Activated CD8-positive, alpha-beta T cell treated with anti-CD3 and anti-CD28 coated beads, Interleukin-2, amount 10 ng/mL, durations not matched to agents 7 days and 5 days (primary cell): ENCODE measurements around the gene STX16. TPM values are rescaled to one million over a fixed set of nuclear protein-coding genes. Genes with fewer than 3 reads are reported as not detected.

Source experiments
- ATAC-seq: fragments of 150-1000 bp; cut with Tn5 transposase; one replicate; pipeline ENCODE4 v1.10.0; 2021; ENCODE audit warnings: moderate library complexity
- CTCF ChIA-PET: fragments of 350-600 bp; sonication (Branson Sonifier 250); formaldehyde crosslinking; loops from one replicate; lab custom pipeline; 2021; ENCODE audit warnings: antibody characterized with exemption; lab: Charles Lee
- POLR2A ChIA-PET: fragments of 350-600 bp; sonication (Branson Sonifier 250); formaldehyde crosslinking; loops from one replicate; lab custom pipeline; 2021; ENCODE audit warnings: antibody characterized with exemption; lab: Charles Lee
- DNase-seq: peaks from one replicate; pipeline ENCODE4 v3.0.0-alpha.2; 2020
- H3K27ac Mint-ChIP-seq: one replicate; pipeline ENCODE4 v1.8.0; 2021; ENCODE audit warnings: mild to moderate bottlenecking, mixed read lengths
- H3K27me3 Mint-ChIP-seq: one replicate; pipeline ENCODE4 v1.8.0; 2021; ENCODE audit warnings: low read depth, mixed read lengths
- H3K36me3 Mint-ChIP-seq: one replicate; pipeline ENCODE4 v1.8.0; 2021; ENCODE audit warnings: low read depth, mixed read lengths
- H3K4me1 Mint-ChIP-seq: one replicate; pipeline ENCODE4 v1.8.0; 2021; ENCODE audit warnings: low read depth, mixed read lengths
- H3K4me3 Mint-ChIP-seq: one replicate; pipeline ENCODE4 v1.8.0; 2021; ENCODE audit warnings: mild to moderate bottlenecking, mixed read lengths
- H3K9me3 Mint-ChIP-seq: one replicate; pipeline ENCODE4 v1.8.0; 2022; ENCODE audit warnings: mixed read lengths; ENCODE audit not compliant: insufficient read depth
- total RNA-seq, 2 experiments: library from RNA; stranded (reverse); gene quantifications; one replicate each; pipeline ENCODE4 v1.2.3, GENCODE V29; 2021

Gene STX16
- total RNA-seq, 2 experiments from 2014 or later: 128 to 136 TPM

GRCh38 chr20:58611236-58612030, 39.6 kb upstream of the STX16 start:
- no peak overlapping the region for H3K27ac Mint-ChIP-seq
- no peaks in the 10 kb centered on the region for H3K36me3 Mint-ChIP-seq
- CTCF ChIA-PET: no interaction called here
- H3K4me3 Mint-ChIP-seq: no peak overlapping the region
- no peaks in the 10 kb centered on the region for H3K27me3 Mint-ChIP-seq
- no peak for DNase-seq
- no peaks in the 10 kb centered on the region for H3K9me3 Mint-ChIP-seq
- POLR2A ChIA-PET: no interaction called here
- no peak for ATAC-seq
- no peaks in the 10 kb centered on the region for H3K4me1 Mint-ChIP-seq

DNA sequence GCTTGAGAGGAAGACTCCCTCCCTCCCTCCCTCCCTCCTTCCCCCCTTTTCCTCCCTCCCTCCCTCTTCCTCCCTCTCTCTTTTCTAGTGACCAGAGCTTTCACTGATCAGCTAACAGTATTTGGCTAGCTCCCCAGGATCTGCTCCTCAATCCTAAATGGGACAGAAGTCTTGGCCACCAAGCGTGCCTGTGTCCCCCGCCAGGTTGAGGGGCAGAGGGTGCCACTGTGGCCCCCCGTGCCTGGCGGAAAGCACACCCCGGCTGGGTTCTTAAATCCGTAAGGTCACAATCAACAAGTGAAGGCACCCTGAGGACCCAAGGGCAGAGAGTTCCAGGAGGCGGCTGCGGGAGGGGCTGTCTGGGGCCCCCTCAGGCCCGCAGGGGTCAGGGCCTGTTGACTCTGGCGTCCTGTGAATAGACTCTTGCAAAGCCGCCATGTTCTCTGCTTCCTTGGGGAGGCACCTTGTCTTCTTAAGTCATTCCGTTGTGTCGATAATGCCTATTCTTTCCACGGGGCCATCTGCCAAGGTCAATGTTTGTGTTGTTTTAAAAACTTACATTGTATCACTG, 38.9 kb upstream of the STX16 start:
- DNase-seq: no peak
- no peaks in the 10 kb centered on the region for H3K4me1 Mint-ChIP-seq
- CTCF ChIA-PET: no interaction called here

DNA sequence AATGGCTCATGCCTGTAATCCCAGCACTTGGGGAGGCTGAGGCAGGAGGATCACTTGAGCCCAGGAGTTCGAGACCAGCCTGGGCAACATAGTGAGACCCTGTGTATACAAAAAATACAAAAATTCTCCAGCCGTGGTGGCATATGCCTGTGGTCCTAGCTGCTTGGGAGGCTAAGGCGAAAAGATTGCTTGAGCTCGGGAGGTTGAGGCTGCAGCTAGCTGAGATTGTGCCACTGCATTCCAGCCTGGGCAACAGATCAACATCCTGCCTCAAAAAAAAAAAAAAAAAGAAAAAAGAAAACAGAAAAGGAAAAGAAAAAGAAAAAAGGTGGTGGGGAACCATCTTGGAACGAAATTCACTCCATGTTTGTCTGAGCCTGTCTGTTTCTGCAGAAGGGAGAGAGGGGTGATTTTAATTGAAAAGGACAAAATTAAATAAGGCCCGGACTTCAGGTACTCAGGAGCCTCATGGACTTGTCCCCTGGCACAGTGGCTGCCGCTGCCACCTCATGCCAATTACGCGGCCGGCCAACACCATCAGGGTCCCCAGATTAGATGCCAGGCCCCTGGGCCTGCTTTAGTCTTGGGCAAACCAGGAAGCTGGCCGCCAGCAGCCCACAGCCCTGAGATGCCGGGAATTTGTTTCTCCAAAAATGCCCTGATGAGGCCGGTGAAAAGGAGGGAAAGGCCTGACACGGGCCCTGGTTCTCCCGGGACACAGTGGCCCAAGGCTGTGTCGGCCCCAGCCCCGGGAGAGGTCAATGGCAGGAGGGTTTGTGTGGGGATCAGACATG, 37.8 kb upstream of the STX16 start:
- POLR2A ChIA-PET: no interaction called here
- DNase-seq: no peak
- Mint-ChIP-seq H3K9me3 (no peaks in the 10 kb centered on the region), H3K4me1 (no peaks in the 10 kb centered on the region), H3K36me3 (no peaks in the 10 kb centered on the region), H3K4me3 (no peak overlapping the region), H3K27me3 (no peaks in the 10 kb centered on the region), H3K27ac (no peak overlapping the region)
- CTCF ChIA-PET: no interaction called here
- no peak for ATAC-seq

More for the DNA sequence above, 38.9 kb upstream of the STX16 start:
- Mint-ChIP-seq H3K4me3 (no peak overlapping the region), H3K9me3 (no peaks in the 10 kb centered on the region), H3K27me3 (no peaks in the 10 kb centered on the region), H3K36me3 (no peaks in the 10 kb centered on the region), H3K27ac (no peak overlapping the region)
- ATAC-seq: no peak
- POLR2A ChIA-PET: no interaction called here

DNA sequence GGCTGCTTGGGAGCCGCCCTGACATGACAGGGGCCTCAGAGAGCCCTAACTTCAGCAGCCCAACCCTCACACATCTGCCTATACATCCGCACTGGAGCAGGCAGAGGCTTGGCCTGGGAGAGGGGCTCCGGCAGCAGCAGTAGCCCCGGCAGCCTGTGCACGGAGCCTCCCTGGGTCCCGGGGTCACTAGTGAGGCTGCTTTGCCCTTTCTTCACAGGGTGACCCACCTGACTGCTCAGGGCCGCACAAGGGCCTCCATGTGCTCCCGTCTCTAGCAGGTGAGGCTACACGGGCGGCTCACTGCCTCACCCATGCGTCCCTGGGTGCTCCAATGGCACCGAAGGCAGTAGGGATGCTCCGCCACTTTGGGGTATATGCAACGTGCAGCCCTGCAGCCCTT, 36.7 kb upstream of the STX16 start:
- DNase-seq (no peak), ATAC-seq (no peak)
- H3K27ac Mint-ChIP-seq: no peak overlapping the region
- ChIA-PET CTCF (no interaction called here), POLR2A (no interaction called here)
- peaks cover 4% of the 10 kb centered on the region for H3K27me3 Mint-ChIP-seq
- H3K9me3 Mint-ChIP-seq: no peaks in the 10 kb centered on the region
- no peak overlapping the region for H3K4me3 Mint-ChIP-seq
- no peaks in the 10 kb centered on the region for H3K36me3 Mint-ChIP-seq
- H3K4me1 Mint-ChIP-seq: no peaks in the 10 kb centered on the region

DNA sequence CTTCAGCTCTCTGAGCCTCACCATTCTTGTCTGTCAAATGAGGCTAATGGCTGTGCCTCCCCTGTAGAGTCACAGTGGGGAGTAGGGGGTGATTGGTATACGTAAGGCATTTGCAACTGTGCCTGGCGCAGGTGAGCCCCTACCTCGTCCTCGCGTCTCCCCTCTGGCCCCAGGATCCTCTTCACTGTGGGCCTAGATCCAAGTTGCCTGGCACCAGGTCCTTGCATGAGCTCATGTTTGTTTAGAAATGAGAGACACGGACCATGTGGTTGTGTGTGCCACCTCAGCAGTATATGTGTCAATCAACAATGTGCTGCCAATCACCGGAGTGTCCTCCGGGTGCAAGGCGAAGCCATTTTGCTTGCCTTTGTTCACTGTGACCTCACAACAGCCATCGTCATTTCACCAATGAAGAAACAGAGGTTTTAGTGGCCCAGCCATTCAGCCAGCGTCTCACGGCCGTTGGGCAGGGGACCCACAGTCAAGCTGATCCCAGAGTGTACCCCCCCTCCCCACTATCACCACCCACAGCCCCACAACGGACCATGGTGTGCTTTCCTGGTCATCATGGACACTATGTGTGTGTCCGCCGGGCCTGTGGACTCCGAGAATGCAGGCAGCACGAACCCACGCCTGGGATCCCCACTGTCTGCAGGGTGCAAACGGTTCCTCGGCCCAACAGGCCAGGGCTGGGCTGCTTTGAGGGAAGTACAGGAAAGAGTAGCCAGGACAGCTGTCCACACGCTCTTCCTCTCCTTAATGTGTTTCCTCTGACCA, 35.9 kb upstream of the STX16 start:
- no peak for ATAC-seq
- Mint-ChIP-seq H3K9me3 (no peaks in the 10 kb centered on the region), H3K27ac (no peak overlapping the region), H3K27me3 (peaks cover 6% of the 10 kb centered on the region), H3K4me1 (no peaks in the 10 kb centered on the region), H3K4me3 (no peak overlapping the region), H3K36me3 (no peaks in the 10 kb centered on the region)
- no peak for DNase-seq
- ChIA-PET POLR2A (no interaction called here), CTCF (no interaction called here)

GRCh38 chr20:58616411-58616810, 34.7 kb upstream of the STX16 start:
- CTCF ChIA-PET: no interaction called here
- H3K4me1 Mint-ChIP-seq: no peaks in the 10 kb centered on the region
- H3K27ac Mint-ChIP-seq: no peak overlapping the region
- DNase-seq (no peak), ATAC-seq (no peak)
- H3K27me3 Mint-ChIP-seq: peaks cover 8% of the 10 kb centered on the region
- no peaks in the 10 kb centered on the region for H3K9me3 Mint-ChIP-seq
- no peaks in the 10 kb centered on the region for H3K36me3 Mint-ChIP-seq
- POLR2A ChIA-PET: no interaction called here
- no peak overlapping the region for H3K4me3 Mint-ChIP-seq

- ATAC-seq: no peak
- CTCF ChIA-PET: no interaction called here
- POLR2A ChIA-PET: no interaction called here
These were observed 33.9 kb upstream of the STX16 start for GRCh38 chr20:58617158-58617557.

DNA sequence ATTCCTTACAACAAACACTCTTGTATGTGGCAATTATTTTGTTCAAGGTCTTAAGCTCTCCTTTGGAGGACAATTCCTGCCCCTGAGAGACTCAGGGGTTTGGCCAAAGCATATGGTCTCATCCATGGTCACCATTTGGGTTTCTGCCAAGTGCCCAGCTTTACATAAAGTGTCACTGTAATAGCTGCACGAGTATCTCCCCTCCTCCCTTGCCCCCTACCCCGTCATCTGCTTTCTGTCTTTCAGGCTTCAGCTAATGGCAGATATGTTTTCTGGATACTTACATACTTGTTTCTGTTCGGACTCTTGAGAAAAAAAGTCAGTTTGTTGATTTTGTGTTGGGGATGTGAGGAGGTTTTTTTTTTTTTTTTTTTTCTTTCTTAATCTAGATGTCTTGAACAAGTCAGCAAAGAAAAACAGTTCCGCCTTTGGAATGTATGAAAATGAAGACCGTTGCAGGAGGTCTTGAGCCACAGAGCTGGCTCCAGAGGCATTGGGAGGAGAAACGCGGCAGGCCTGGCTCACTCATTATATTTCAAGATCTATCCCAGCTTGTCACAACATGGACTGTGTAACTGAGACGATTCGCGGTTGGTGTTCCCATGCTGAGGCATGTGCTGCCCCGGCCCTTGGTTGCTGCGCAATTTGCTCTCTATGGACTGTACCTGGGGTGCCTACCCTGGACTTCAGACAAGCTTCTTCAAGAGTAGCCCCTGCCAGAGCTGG, 32.6 kb upstream of the STX16 start:
- Mint-ChIP-seq H3K36me3 (no peaks in the 10 kb centered on the region), H3K27ac (no peak overlapping the region), H3K4me1 (no peaks in the 10 kb centered on the region), H3K27me3 (peaks cover 8% of the 10 kb centered on the region), H3K4me3 (no peak overlapping the region), H3K9me3 (no peaks in the 10 kb centered on the region)
- no peak for DNase-seq
- ChIA-PET POLR2A (interaction anchor here (0.6 kb wide), 1 partner anchor 980 kb away, joined by 3 read pairs; no protein-coding TSS in a partner anchor), CTCF (no interaction called here)
- ATAC-seq: no peak

More at GRCh38 chr20:58617158-58617557, 33.9 kb upstream of the STX16 start:
- no peaks in the 10 kb centered on the region for H3K4me1 Mint-ChIP-seq
- no peaks in the 10 kb centered on the region for H3K36me3 Mint-ChIP-seq
- no peak for DNase-seq
- H3K9me3 Mint-ChIP-seq: no peaks in the 10 kb centered on the region
- H3K4me3 Mint-ChIP-seq: no peak overlapping the region
- peaks cover 8% of the 10 kb centered on the region for H3K27me3 Mint-ChIP-seq
- H3K27ac Mint-ChIP-seq: no peak overlapping the region

GRCh38 chr20:58619077-58619863, 31.8 kb upstream of the STX16 start:
- Mint-ChIP-seq H3K4me1 (no peaks in the 10 kb centered on the region), H3K27me3 (peaks cover 8% of the 10 kb centered on the region), H3K4me3 (no peak overlapping the region), H3K9me3 (no peaks in the 10 kb centered on the region), H3K36me3 (no peaks in the 10 kb centered on the region), H3K27ac (no peak overlapping the region)
- CTCF ChIA-PET: no interaction called here
- POLR2A ChIA-PET: no interaction called here
- ATAC-seq (no peak), DNase-seq (no peak)

GRCh38 chr20:58619864-58620431, 31.1 kb upstream of the STX16 start:
- ATAC-seq: no peak
- Mint-ChIP-seq H3K27ac (no peak overlapping the region), H3K9me3 (no peaks in the 10 kb centered on the region), H3K4me3 (no peak overlapping the region), H3K36me3 (no peaks in the 10 kb centered on the region), H3K27me3 (peaks cover 8% of the 10 kb centered on the region), H3K4me1 (no peaks in the 10 kb centered on the region)
- DNase-seq: no peak
- ChIA-PET POLR2A (no interaction called here), CTCF (no interaction called here)
